HEK293 (cell line): ENCODE results near the gene ARL5A.
A peak's percentile ranks its signal among the peaks of the same experiment; 100 is the strongest.
"Not testable (repeated sequence)": the region's sequence is repeated elsewhere in the genome, so short reads cannot be mapped to it uniquely, and the experiment has no call there.

ENCODE experiments used
- CTCF ChIA-PET: fragments of 350-600 bp; formaldehyde crosslinking; extraction: SDS; loops from one replicate; lab custom pipeline; 2021; ENCODE audit warnings: antibody characterized with exemption; lab: Yijun Ruan, JAX
- POLR2A ChIA-PET: fragments of 300-600 bp; formaldehyde crosslinking; extraction: SDS; loops from one replicate; lab custom pipeline; 2020; ENCODE audit warnings: antibody characterized with exemption, inconsistent platforms; lab: Yijun Ruan, JAX
- H3K27ac ChIP-seq: fragments of 200-500 bp; sonication (Bioruptor generic); 2 replicates; pipeline ENCODE4 v1.5.1; 2014; ENCODE audit warnings: low read depth, low read length, control low read depth, inconsistent platforms; ENCODE audit errors: extremely low read depth
- H3K36me3 ChIP-seq, 2 experiments: fragments of 200-500 bp in 1 of 2; sonication (Bioruptor generic) in 1 of 2; 1 replicate in 1 of 2; 2 replicates in 1 of 2; pipeline ENCODE4 v1.5.1; 2014 to 2017; ENCODE audit warnings: inconsistent platforms in 2 of 2, low read length in 2 of 2; ENCODE audit not compliant: control insufficient read depth in 2 of 2, insufficient read depth in 1 of 2
- H3K4me1 ChIP-seq: fragments of 200-500 bp; sonication (Bioruptor generic); 2 replicates; pipeline ENCODE4 v1.5.1; 2014; ENCODE audit warnings: mild to moderate bottlenecking, low read length, inconsistent platforms; ENCODE audit not compliant: control insufficient read depth, insufficient read depth
- H3K4me3 ChIP-seq: 2 replicates; pipeline ENCODE4 v1.5.1; 2011; ENCODE audit warnings: low read depth, mild to moderate bottlenecking, control low read depth, low read length, moderate library complexity
- H3K9me3 ChIP-seq: fragments of 200-500 bp; sonication (Bioruptor generic); 2 replicates; pipeline ENCODE4 v1.5.1; 2014; ENCODE audit warnings: low read depth, low read length, inconsistent platforms; ENCODE audit not compliant: control insufficient read depth, insufficient read depth
- EGR2 ChIP-seq: fragments of 450-650 bp; formaldehyde crosslinking; IDR thresholded peaks from 2 replicates; pipeline ENCODE4 v1.5.1; 2016; ENCODE audit warnings: low read depth, missing biosample characterization, missing genetic modification characterization
- IKZF3 ChIP-seq: fragments of 450-650 bp; IDR thresholded peaks from 2 replicates; pipeline ENCODE4 v1.5.0; 2018; ENCODE audit warnings: missing biosample characterization, mild to moderate bottlenecking, missing genetic modification characterization, moderate library complexity
- KLF16 ChIP-seq: fragments of 450-650 bp; formaldehyde crosslinking; IDR thresholded peaks from 2 replicates; pipeline ENCODE4 v1.5.1; 2017; ENCODE audit warnings: missing biosample characterization, missing genetic modification characterization
- OSR2 ChIP-seq: fragments of 450-650 bp; formaldehyde crosslinking; IDR thresholded peaks from 2 replicates; pipeline ENCODE4 v1.5.1; 2016; ENCODE audit warnings: missing biosample characterization, missing genetic modification characterization
- SP2 ChIP-seq: fragments of 450-650 bp; formaldehyde crosslinking; IDR thresholded peaks from 2 replicates; pipeline ENCODE4 v1.5.1; 2016; ENCODE audit warnings: missing biosample characterization, missing genetic modification characterization
- YY1 ChIP-seq: fragments of 450-650 bp; formaldehyde crosslinking; IDR thresholded peaks from 2 replicates; pipeline ENCODE4 v1.5.1; 2018; ENCODE audit warnings: missing biosample characterization, missing genetic modification characterization
- ZBTB17 ChIP-seq: fragments of 450-650 bp; formaldehyde crosslinking; IDR thresholded peaks from 2 replicates; pipeline ENCODE4 v1.5.1; 2016; ENCODE audit warnings: missing biosample characterization, missing genetic modification characterization
- ZBTB26 ChIP-seq: fragments of 450-650 bp; formaldehyde crosslinking; optimal IDR thresholded peaks from 2 replicates; pipeline ENCODE3; 2016; ENCODE audit warnings: missing biosample characterization, mild to moderate bottlenecking, missing genetic modification characterization
- ZBTB8A ChIP-seq: fragments of 450-650 bp; formaldehyde crosslinking; IDR thresholded peaks from 2 replicates; pipeline ENCODE4 v1.5.1; 2016; ENCODE audit warnings: missing biosample characterization, missing genetic modification characterization
- ZFHX2 ChIP-seq: fragments of 450-650 bp; formaldehyde crosslinking; conservative IDR thresholded peaks from 2 replicates; pipeline ENCODE4 v1.5.1; 2016; ENCODE audit warnings: missing biosample characterization, missing genetic modification characterization
- ZNF335 ChIP-seq: fragments of 450-650 bp; formaldehyde crosslinking; conservative IDR thresholded peaks from 2 replicates; pipeline ENCODE4 v1.5.1; 2016; ENCODE audit warnings: missing biosample characterization, missing genetic modification characterization
- ZNF544 ChIP-seq: fragments of 450-650 bp; formaldehyde crosslinking; IDR thresholded peaks from 2 replicates; pipeline ENCODE4 v1.5.0; 2017; ENCODE audit warnings: missing biosample characterization, missing genetic modification characterization
- ZNF548 ChIP-seq: fragments of 450-650 bp; formaldehyde crosslinking; IDR thresholded peaks from 2 replicates; pipeline ENCODE4 v1.5.1; 2016; ENCODE audit warnings: missing biosample characterization, missing genetic modification characterization
- ZNF561 ChIP-seq: fragments of 450-650 bp; IDR thresholded peaks from 2 replicates; pipeline ENCODE4 v1.5.1; 2018; ENCODE audit warnings: missing biosample characterization, missing genetic modification characterization, borderline replicate concordance
- ZNF660 ChIP-seq: fragments of 450-650 bp; IDR thresholded peaks from 2 replicates; pipeline ENCODE4 v1.5.1; 2018; ENCODE audit warnings: missing biosample characterization, mild to moderate bottlenecking, missing genetic modification characterization
- ZNF747 ChIP-seq: fragments of 450-650 bp; formaldehyde crosslinking; IDR thresholded peaks from 2 replicates; pipeline ENCODE4 v1.5.1; 2016; ENCODE audit warnings: missing biosample characterization, missing genetic modification characterization
- ZNF768 ChIP-seq: fragments of 450-650 bp; formaldehyde crosslinking; IDR thresholded peaks from 2 replicates; pipeline ENCODE4 v1.5.1; 2018; ENCODE audit warnings: missing biosample characterization, mild to moderate bottlenecking, missing genetic modification characterization
- ZSCAN30 ChIP-seq: fragments of 450-650 bp; IDR thresholded peaks from 2 replicates; pipeline ENCODE4 v1.5.1; 2018; ENCODE audit warnings: missing biosample characterization, mild to moderate bottlenecking, missing genetic modification characterization, moderate library complexity
- TF ChIP-seq, protein P1 (sequence below): fragments of 450-650 bp; formaldehyde crosslinking; IDR thresholded peaks from 2 replicates; pipeline ENCODE4 v1.5.1; 2016; ENCODE audit warnings: missing biosample characterization, missing genetic modification characterization
- TF ChIP-seq, protein P2 (sequence below): sonication (generic); formaldehyde crosslinking; IDR thresholded peaks from 2 replicates; pipeline ENCODE4 v1.8.1; 2022; ENCODE audit warnings: mild to moderate bottlenecking, moderate library complexity, missing genetic modification reagents
- TF ChIP-seq, protein P3 (sequence below): fragments of 450-650 bp; formaldehyde crosslinking; IDR thresholded peaks from 2 replicates; pipeline ENCODE4 v1.5.1; 2017; ENCODE audit warnings: missing biosample characterization, missing genetic modification characterization
- TF ChIP-seq, protein P4 (sequence below): fragments of 450-650 bp; formaldehyde crosslinking; IDR thresholded peaks from 2 replicates; pipeline ENCODE4 v1.5.1; 2016; ENCODE audit warnings: missing biosample characterization, missing genetic modification characterization

Gene ARL5A, protein sequence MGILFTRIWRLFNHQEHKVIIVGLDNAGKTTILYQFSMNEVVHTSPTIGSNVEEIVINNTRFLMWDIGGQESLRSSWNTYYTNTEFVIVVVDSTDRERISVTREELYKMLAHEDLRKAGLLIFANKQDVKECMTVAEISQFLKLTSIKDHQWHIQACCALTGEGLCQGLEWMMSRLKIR

GRCh38 chr2:151828143-151828889 is at the start of gene ARL5A:
TSS of gene ARL5A (minus strand) at chr2:151828421. CDS start at chr2:151828176, 245 bp downstream.
- TF ChIP-seq ZFHX2 (tag by site-specific recombination) (peak; percentile 76), ZNF747 (no peak), EGR2 (tag by site-specific recombination) (peak; percentile 40; the same call in 1 of the 2 replicates), KLF16 (tag by site-specific recombination) (no peak), ZNF660 (tag by site-specific recombination) (peak; percentile 68), ZBTB17 (tag by site-specific recombination) (no peak), IKZF3 (0 out of 2 replicates have a peak, but pooled peaks have one; percentile 9), ZNF768 (tag by site-specific recombination) (no peak), ZBTB26 (tag by site-specific recombination) (peak; percentile 72), ZBTB8A (tag by site-specific recombination) (0 out of 2 replicates have a peak, but pooled peaks have one; percentile 4), ZNF561 (tag by site-specific recombination) (peak; percentile 63; the same call in 1 of the 2 replicates), ZSCAN30 (tag by site-specific recombination) (peak; percentile 76), ZNF335 (tag by site-specific recombination) (peak; percentile 39), SP2 (tag by site-specific recombination) (peak; percentile 41), ZNF544 (tag by site-specific recombination) (no peak), YY1 (0 out of 2 replicates have a peak, but pooled peaks have one; percentile 27), OSR2 (no peak), ZNF548 (tag by site-specific recombination) (no peak)
- TF ChIP-seq, protein P1, sequence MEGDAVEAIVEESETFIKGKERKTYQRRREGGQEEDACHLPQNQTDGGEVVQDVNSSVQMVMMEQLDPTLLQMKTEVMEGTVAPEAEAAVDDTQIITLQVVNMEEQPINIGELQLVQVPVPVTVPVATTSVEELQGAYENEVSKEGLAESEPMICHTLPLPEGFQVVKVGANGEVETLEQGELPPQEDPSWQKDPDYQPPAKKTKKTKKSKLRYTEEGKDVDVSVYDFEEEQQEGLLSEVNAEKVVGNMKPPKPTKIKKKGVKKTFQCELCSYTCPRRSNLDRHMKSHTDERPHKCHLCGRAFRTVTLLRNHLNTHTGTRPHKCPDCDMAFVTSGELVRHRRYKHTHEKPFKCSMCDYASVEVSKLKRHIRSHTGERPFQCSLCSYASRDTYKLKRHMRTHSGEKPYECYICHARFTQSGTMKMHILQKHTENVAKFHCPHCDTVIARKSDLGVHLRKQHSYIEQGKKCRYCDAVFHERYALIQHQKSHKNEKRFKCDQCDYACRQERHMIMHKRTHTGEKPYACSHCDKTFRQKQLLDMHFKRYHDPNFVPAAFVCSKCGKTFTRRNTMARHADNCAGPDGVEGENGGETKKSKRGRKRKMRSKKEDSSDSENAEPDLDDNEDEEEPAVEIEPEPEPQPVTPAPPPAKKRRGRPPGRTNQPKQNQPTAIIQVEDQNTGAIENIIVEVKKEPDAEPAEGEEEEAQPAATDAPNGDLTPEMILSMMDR (tag by site-specific recombination) = 0 out of 2 replicates have a peak, but pooled peaks have one; percentile 30
- TF ChIP-seq, protein P2, sequence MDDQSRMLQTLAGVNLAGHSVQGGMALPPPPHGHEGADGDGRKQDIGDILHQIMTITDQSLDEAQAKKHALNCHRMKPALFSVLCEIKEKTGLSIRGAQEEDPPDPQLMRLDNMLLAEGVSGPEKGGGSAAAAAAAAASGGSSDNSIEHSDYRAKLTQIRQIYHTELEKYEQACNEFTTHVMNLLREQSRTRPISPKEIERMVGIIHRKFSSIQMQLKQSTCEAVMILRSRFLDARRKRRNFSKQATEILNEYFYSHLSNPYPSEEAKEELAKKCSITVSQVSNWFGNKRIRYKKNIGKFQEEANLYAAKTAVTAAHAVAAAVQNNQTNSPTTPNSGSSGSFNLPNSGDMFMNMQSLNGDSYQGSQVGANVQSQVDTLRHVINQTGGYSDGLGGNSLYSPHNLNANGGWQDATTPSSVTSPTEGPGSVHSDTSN = peak; percentile 88; the same call in 1 of the 2 replicates
- TF ChIP-seq, protein P3, sequence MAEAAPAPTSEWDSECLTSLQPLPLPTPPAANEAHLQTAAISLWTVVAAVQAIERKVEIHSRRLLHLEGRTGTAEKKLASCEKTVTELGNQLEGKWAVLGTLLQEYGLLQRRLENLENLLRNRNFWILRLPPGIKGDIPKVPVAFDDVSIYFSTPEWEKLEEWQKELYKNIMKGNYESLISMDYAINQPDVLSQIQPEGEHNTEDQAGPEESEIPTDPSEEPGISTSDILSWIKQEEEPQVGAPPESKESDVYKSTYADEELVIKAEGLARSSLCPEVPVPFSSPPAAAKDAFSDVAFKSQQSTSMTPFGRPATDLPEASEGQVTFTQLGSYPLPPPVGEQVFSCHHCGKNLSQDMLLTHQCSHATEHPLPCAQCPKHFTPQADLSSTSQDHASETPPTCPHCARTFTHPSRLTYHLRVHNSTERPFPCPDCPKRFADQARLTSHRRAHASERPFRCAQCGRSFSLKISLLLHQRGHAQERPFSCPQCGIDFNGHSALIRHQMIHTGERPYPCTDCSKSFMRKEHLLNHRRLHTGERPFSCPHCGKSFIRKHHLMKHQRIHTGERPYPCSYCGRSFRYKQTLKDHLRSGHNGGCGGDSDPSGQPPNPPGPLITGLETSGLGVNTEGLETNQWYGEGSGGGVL (tag by site-specific recombination) = peak; percentile 81
- TF ChIP-seq, protein P4, sequence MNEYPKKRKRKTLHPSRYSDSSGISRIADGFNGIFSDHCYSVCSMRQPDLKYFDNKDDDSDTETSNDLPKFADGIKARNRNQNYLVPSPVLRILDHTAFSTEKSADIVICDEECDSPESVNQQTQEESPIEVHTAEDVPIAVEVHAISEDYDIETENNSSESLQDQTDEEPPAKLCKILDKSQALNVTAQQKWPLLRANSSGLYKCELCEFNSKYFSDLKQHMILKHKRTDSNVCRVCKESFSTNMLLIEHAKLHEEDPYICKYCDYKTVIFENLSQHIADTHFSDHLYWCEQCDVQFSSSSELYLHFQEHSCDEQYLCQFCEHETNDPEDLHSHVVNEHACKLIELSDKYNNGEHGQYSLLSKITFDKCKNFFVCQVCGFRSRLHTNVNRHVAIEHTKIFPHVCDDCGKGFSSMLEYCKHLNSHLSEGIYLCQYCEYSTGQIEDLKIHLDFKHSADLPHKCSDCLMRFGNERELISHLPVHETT = no peak
- TF ChIP-seq, all 188 proteins: peak for 14
- peak within 1 kb of the TSS; percentile 69 for H3K27ac ChIP-seq
- peaks cover 4% of the 10 kb centered on the region; the same call in 1 of the 2 replicates for H3K4me1 ChIP-seq
- no peaks in the 10 kb centered on the region for H3K9me3 ChIP-seq
- ChIA-PET CTCF (interaction anchor here (0.6 kb wide), 1 partner anchor 137 kb away, joined by 3 read pairs; no protein-coding TSS in a partner anchor), POLR2A (interaction anchor here (0.6 to 1.8 kb wide), 12 partner anchors 12 to 168 kb away, joined by 3 to 9 read pairs (median 4); no protein-coding TSS in a partner anchor)
- H3K36me3 ChIP-seq = no peaks in the 10 kb centered on the region
- peak within 1 kb of the TSS; percentile 95 for H3K4me3 ChIP-seq

DNA sequence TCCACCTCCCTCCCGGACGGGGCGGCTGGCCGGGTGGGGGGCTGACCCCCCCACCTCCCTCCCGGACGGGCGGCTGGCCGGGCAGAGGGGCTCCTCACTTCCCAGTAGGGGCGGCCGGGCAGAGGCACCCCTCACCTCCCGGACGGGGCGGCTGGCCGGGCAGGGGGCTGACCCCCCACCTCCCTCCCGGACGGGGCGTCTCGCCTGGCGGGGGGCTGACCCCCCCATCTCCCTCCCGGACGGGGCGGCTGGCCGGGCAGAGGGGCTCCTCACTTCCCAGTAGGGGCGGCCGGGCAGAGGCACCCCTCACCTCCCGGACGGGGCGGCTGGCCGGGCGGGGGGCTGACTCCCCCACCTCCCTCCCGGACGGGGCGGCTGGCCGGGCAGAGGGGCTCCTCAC is 47.4 kb upstream of the ARL5A start:
- H3K4me1 ChIP-seq, POLR2A ChIA-PET, H3K27ac ChIP-seq, H3K4me3 ChIP-seq, CTCF ChIA-PET, H3K9me3 ChIP-seq: not testable (repeated sequence)
- peaks cover 0 to 34% of the 10 kb centered on the region in 2 experiments for H3K36me3 ChIP-seq
